Fibroblast of lung (primary cell): ENCODE results near the gene CIITA.

ENCODE experiments used
- CTCF ChIP-seq, 2 donors: IDR thresholded peaks in 1 of 2; conservative IDR thresholded peaks in 1 of 2; 1 replicate in 1 of 2; 2 replicates in 1 of 2; pipeline ENCODE4 v1.5.1; 2011 to 2012; ENCODE audit warnings: low read length in 2 of 2, control low read depth in 1 of 2, inconsistent platforms in 1 of 2, low read depth in 1 of 2, mild to moderate bottlenecking in 1 of 2
- EZH2 ChIP-seq: IDR thresholded peaks from 2 replicates; pipeline ENCODE4 v1.5.1; 2012; ENCODE audit warnings: low read length, control low read depth, mild to moderate bottlenecking; ENCODE audit errors: missing control alignments

DNA sequence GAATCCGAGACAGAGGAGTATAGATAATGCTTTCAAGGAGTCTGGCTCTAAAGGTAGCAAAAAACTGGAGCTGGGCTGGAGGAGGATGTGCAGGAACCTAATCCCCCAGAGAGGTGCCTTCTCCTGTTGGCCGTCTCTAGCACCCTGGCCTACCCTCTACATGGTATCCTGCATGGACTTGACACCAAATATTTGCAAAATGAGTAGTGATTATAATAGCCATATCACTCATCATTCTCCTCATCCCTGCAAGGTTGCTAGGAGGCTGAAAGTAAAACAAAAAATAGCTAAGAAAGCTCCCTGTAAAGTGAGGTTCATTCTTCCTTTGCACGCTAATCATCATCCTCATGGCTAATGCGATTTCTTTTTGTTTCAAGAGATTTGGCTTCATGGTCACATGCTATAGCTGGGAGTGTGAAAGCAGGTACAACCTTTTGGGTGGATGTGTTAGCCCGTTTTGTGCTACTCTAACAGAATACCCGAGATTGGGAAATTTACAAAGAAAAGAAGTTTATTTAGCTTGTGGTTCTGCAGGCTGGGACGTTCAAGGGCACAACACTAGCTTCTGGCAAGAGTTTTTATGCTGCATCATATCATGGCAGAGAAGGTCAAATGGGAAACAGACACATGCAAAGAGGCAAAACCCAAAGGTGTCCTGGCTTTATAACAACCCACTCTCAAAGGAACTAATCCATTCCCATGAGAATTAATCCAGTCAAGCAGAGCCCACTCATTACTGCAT is 27.1 kb upstream of the CIITA start:
- TF ChIP-seq CTCF (conservative IDR thresholded peaks at IDR 0.05 in 1 of 2, IDR thresholded peaks at IDR 0.05 in 1 of 2; ENCODE audit: low read depth in 1 of 2, low read length in 2 of 2) (no peak), EZH2 (no peak)
